LNCaP clone FGC (cell line): Measurements from ENCODE around the gene PPP1R14B.

Experiments used
- DNase-seq: peaks from one replicate; pipeline ENCODE4 v3.0.0-alpha.2; 2011; ENCODE audit warnings: low read depth
- H3K4me3 ChIP-seq: 2 replicates; pipeline ENCODE4 v1.5.1; 2011; ENCODE audit warnings: mild to moderate bottlenecking, low read depth, low read length, control low read depth
- TF ChIP-seq, protein P1 (sequence below): IDR thresholded peaks from 2 replicates; pipeline ENCODE4 v1.5.1; 2012; ENCODE audit warnings: mild to moderate bottlenecking; ENCODE audit not compliant: control insufficient read depth, insufficient read depth; ENCODE audit errors: extremely low read depth

Gene PPP1R14B

DNA sequence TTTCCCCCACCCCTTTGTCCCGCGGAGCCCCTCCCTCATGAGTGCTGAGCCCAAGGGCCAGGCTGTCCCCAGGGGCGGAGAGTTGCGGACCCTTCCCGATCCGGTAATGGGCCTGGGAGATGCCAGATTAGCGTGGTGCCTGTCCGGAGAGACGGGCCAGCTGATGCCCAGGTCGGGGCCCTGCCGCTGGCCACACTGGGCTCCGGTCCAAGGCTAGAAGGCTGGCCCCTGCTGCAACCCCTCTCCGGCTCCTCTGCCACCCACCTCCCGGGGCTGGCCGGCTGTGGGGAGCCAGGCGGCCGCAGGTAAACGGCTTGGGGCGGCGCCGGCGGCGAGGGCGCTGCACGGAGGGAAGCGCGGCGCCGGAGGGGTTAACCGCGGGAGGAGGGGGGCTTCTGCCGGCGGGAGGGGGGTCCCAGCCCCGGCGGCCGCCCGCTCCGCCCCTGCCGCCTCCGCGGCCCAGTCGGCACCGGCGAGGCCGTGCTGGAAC, 44.6 kb upstream of the PPP1R14B start, which contains the start of gene KCNK4:
Gene KCNK4, plus strand, starts transcription at position 41 of the 490 bp plus-strand sequence. CDS start 1,717 bp downstream, outside the sequence.
- TF ChIP-seq, protein P1, sequence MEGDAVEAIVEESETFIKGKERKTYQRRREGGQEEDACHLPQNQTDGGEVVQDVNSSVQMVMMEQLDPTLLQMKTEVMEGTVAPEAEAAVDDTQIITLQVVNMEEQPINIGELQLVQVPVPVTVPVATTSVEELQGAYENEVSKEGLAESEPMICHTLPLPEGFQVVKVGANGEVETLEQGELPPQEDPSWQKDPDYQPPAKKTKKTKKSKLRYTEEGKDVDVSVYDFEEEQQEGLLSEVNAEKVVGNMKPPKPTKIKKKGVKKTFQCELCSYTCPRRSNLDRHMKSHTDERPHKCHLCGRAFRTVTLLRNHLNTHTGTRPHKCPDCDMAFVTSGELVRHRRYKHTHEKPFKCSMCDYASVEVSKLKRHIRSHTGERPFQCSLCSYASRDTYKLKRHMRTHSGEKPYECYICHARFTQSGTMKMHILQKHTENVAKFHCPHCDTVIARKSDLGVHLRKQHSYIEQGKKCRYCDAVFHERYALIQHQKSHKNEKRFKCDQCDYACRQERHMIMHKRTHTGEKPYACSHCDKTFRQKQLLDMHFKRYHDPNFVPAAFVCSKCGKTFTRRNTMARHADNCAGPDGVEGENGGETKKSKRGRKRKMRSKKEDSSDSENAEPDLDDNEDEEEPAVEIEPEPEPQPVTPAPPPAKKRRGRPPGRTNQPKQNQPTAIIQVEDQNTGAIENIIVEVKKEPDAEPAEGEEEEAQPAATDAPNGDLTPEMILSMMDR: no peak
- H3K4me3 ChIP-seq: no peak within 1 kb of the TSS
- no peak for DNase-seq

DNA sequence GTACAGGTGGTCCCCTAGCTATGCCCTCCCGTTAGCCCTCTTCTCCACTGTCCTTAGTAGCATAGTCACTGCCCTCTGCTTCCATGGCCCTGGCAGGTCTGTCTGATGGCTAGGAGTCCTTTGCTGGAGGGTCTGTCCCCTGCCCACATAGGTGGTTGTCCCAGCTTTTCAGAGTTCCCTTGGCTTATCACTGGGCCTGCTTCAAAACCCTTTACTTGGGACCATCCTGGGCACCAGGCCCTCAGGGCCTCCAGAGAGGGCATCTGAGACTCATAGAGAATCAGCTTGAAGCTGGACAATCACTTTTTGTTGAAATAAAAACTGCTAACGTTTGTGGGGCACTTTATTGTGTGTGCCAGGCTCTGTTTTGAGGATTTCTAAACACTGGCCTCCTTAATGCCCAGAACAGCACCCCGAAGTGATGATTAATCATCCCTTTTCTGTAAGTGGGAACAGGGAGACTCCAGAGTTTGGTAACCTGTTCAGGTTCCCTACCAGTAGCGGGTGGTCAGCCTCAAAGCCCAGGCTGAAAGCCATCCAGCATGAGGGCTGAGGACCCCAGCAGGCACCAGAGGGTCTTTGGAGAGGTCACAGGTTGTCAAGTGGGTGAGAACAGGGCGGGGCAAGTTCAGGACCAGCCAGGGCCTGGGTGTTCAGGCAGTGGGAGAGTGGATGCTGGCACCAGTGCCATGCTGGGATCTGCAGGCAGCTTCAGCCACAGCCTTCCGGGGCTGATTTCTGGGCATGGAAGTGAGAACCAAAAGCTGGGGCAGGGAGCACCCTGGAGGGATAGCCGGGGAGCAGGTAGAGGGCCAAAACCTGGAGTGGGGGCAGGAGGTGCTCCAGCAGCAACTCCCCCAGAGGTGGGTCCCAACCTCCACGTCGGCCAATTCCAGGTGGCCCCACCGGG, 43.9 kb upstream of the PPP1R14B start:
- TF ChIP-seq, protein P1: no peak
- H3K4me3 ChIP-seq: no peak overlapping the region
- DNase-seq: no peak

DNA sequence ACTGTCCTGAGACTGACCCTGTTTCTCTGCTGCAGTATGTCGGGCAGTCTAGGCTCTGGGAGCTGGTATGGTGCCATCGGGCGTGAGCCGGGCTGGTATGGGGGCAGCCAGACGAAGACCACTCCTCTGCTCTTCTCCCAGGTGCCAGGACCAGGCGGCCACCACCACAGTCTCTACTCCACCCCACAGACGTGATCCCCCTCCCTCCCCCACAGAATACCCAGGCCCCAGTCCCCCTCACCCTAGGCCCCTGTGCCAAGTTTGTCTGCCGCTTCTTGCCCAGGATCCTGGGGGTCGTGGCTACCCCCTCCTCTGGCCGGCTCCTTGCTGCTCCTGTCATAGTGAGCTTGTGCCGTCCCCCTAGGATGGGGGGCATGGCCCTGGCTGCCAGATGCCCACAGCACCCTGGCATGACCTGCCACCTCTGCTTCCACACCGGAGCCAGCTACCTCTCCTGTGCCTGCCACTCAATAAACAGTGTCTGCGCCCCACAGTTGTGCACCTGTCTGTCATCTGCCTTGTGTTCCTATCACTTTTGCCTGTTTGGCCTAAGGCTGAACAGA, 42.3 kb upstream of the PPP1R14B start:
- TF ChIP-seq, protein P1: no peak
- H3K4me3 ChIP-seq: no peak overlapping the region

DNA sequence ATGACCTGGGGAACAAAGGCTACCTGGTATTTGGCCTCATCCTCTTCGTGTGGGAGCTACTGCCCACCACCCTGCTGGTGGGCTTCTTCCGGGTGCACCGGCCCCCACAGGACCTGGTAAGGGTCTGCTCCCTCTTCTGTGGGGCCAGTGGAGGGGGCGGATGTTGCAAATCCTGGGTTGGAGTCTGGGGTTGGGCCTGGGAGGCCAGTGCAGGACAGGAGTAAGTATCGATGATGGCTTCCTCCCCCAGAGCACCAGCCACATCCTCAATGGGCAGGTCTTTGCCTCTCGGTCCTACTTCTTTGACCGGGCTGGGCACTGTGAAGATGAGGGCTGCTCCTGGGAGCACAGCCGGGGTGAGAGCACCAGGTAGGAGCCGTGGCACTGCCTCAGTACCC, 41.6 kb upstream of the PPP1R14B start:
- no peak for DNase-seq
- H3K4me3 ChIP-seq: no peak overlapping the region
- TF ChIP-seq, protein P1: no peak

More for the DNA sequence above, 42.3 kb upstream of the PPP1R14B start:
- no peak for DNase-seq

DNA sequence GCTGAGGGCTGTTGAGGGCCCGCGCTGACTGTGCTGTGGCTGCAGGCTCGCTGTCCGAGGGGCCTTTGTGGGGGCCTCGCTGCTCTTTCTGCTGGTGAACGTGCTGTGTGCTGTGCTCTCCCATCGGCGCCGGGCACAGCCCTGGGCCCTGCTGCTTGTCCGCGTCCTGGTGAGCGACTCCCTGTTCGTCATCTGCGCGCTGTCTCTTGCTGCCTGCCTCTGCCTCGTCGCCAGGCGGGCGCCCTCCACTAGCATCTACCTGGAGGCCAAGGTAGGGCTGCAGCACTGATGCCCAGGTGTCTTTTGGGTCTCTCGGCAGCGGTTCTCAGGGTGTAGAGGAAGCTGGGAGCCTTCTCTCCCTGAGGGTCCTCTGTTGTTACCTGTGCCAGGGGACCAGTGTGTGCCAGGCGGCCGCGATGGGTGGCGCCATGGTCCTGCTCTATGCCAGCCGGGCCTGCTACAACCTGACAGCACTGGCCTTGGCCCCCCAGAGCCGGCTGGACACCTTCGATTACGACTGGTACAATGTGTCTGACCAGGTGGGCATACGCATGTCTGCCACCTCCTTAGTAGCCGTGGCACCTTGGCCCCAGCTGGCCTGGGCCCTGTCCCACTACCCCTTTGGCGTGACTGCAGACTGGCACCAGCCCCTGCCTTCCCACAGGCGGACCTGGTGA, 41.1 kb upstream of the PPP1R14B start:
- DNase-seq: no peak
- no peak overlapping the region for H3K4me3 ChIP-seq
- TF ChIP-seq, protein P1: no peak

DNA sequence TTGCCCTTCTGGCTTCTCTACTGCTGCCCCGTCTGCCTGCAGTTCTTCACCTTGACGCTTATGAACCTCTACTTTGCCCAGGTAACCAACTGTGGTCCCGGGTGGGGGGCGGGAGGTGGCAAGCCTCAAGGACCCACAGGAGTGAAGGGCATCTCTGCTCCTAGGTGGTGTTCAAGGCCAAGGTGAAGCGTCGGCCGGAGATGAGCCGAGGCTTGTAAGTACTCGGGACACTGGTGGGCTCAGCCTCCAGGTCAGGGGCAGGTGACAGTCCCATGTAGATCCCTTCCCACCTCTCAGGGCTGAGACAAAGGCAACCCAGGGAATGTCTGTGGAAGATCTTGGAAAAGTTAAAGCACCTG, 40.0 kb upstream of the PPP1R14B start:
- no peak for DNase-seq
- peak overlapping the region; percentile 82; the same call in 1 of the 2 replicates for H3K4me3 ChIP-seq
- TF ChIP-seq, protein P1: no peak
